ENCODE measurements around the gene TIMM8B.
A peak's percentile ranks its signal among the peaks of the same experiment; 100 is the strongest.
"Not testable (repeated sequence)": the region's sequence is repeated elsewhere in the genome, so short reads cannot be mapped to it uniquely, and the experiment has no call there.

The TIMM8B gene, protein sequence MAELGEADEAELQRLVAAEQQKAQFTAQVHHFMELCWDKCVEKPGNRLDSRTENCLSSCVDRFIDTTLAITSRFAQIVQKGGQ

DNA sequence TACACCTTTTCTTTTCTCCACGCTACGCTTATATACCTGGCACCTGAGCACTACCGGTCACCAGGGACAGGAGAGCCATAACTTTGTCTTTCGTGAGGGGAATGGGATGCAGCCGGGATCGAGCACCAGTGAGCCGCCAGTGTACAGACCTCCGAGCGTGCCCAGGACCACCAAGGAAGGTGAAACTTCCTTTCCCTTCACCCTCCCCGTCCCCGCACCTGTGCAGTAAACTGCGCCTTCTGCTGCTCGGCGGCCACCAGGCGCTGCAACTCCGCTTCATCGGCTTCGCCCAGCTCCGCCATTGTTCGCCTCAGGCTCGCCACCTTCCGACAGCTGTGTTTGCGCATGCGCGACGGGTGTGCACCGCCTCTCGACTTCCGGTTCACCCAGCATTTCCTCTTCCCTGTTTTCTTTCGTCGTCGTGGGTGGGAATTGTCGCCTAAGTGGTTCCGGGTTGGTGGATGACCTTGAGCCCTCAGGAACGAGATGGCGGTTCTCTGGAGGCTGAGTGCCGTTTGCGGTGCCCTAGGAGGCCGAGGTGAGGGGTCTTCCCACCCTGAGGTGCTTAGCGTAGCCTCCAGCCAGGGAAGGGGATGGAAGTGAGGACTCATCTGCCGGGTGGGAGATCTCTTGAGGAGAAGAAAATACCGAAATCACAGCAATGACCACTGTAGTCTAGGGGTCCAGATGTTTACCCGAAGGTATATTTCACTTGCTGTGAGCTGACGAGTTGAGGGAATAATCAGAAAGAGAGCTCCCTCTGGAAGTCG lies at the start of gene TIMM8B, which contains the start of gene SDHD:
TSS of gene TIMM8B (minus strand) at position 335 of the 770 bp plus-strand sequence. CDS start at position 302, 33 bp downstream.
TSS of gene SDHD (plus strand) at position 452 of the 770 bp plus-strand sequence. CDS start at position 487, 35 bp downstream.
- peak; percentile 79 for DNase-seq

DNA sequence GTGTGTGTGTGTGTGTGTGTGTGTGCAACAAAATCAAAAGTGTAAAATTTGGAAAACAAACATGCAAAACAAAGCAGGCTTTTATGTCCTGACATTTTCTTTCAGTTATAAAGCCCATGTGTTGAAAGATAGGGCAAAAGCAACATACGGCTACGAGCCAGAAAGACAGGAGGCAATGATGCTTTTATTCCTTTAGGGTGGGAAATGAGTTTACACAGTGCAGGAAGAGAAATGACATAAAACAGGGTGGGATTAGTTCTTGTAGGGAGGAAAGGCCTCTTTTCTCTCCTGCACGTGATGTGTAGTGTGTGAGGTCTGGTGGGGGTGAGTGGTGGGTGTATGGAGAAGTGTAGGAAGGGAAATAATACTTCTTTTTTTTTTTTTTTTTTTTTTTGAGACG lies 47.9 kb upstream of the TIMM8B start:
- DNase-seq: no peak

DNA sequence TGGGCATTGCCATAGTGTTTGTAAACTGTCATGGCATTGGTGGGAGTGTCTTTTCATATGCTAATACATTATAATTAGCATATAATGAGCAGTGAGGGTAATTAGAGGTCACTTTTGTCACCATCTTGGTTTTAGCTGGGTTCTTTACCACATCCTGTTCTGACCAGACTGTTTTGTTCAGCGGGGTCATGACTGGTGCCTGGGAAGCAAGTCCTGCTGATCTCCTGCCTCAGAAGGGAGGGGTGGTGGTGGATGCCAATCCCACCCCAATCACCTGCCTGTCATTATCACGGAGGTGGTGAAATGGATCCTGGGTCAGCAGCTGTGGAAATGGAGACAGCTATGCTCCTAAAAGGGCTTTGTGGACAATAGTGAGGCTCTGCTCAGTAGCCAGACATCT lies 46.2 kb upstream of the TIMM8B start:
- no peak for DNase-seq

DNA sequence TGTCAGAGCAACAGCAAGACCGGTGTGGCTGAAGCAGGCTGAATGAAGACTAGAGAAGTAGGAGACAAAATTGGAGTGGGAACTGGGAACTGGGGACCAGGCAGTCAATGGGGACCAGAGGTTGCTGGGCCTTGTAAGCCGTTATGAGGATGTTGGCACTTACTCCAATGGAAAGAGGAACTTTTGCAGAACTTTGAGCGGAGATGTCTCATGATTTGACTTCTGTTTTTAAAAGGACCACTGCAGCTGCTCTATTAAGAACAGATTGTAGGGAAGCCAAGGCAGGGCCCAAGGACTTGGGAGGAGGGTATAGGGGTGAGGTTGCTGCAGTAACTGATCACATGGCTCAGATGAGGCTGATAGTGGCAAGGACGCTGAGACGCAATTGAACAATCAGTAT lies 43.1 kb upstream of the TIMM8B start:
- DNase-seq: no peak

DNA sequence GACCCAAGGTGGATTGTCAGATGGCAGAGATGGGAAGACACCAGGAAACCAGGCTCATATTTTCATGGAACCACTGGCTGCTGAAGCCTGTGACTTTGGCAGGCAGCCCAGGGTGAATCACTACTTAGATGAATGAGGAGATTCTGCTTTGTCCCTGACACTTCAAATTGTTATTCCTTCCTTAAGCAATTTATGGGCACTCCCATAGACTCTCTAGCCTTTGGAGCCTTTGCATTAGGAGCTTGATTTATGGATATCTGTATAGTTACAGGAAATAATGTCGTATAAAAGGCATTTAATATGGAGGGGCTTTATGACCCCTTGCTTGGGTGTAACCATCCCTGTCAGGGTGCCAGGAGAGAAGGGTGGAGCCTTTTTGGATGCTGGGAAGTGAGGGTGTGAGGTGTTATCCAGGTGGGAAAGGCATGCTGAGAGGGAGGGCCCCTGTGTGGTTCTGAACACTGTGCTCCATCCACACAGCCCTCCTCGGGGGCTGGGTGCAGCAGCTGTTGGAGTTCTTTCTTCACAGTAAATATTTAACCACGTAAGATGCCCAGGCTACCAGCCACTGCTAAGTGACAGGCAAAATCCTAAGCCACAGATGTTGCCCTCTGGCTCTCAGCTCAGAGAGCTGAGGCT lies 42.0 kb upstream of the TIMM8B start:
- no peak for DNase-seq

DNA sequence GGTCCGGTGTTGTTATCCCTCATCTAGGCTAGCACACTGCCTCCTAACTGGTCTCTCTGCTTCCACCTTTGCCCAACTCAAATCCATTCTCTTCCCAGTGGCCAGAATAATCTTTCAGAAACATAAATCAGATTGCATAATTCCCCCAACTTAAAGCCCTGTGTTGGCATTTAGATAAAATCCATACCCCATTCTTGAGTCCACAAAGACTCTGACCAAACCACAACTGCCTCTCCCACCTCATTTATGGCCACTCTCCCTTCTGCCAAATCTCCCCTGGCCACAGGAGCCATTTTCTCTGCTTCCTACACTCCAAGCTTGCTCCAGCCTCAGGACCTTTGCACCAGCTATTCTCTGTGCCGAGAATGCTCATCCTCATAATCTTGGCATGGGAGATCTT lies 40.5 kb upstream of the TIMM8B start:
- no peak for DNase-seq

DNA sequence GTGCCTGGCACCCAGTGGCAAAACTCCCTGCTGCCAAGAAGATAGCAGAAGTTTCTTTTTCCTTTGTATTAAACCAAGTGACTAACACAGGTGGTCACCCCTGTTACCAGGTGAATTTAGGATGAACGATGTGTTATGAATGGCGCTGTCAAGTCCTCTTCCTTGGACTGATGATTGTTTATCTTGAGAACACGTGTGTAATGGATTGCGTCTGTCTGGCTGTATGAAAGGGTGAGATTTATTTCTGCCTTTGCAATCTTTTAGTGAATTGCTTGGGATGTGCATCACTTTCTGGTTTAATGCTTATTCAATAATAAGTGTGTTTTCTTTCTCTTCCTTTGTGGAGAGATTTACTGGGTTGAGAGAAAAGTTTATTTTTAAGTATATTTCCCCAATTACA lies 36.6 kb upstream of the TIMM8B start:
- no peak for DNase-seq

DNA sequence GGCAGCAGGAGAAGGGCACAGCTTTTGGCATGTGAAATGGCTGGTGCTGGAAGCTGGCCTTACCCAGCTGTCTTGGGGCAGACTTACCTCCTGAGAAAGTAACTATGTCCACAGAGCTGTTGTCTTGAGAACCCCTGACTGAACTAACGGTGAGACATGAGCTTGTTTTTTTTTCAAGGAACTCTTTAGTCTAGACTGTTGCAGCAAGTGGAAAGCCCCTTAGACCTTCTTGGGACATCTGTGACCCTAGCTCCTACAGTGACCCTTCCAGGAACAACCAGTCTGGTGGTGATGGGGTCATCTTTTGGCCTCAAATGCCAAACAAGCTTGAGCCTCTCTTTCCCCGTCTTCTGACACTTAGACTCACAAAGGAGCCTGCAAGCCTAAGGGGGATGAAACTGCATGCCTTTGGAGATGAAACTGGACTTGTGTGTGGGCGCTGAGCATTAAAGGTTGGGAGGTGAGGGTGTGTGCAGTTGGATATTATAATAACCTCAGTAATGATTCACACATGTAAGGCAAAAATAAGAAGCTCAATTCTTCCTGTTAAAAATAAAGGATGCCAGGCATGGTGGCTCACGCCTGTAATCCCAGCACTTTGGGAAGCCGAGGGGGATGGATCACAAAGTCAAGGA lies 35.5 kb upstream of the TIMM8B start:
- DNase-seq: no peak

DNA sequence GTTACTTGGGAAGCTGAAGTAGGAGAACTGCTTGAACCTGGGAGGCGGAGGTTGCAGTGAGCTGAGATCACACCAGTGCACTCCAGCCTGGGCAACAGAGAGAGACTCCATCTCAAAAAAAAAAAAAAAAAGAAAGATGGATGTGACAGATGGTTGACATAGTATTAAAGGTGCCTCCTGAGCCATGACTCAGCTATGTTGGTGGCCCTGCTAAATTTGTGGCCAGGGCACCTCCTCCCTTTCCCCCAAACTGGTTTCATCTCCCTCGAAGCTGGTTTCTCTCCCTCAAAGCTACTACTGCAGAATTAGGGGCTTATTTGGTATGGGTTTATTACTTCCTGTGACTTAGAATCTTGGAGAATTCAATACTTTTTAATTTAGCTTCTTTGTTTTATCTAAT lies 31.6 kb upstream of the TIMM8B start:
- DNase-seq: no peak

DNA sequence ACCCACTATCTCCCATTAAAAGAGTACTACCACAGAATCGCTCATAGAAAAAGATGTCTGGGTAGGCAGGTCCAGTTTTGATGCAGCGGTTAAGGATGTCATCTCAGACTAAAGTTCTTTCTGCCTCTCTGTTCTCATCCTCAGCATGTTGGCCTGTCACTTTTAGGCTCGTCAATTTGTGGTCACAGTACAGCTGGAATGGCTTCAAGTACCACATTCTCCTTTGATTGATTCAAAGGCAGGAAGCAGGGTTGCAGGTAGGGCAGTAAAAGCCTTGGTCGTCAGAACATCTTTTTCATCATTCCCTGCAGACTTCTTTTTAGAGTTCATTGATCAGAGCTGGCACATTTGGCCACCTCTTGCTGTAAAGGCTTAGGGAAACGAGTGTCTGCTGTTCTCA lies 28.8 kb upstream of the TIMM8B start:
- DNase-seq: no peak

DNA sequence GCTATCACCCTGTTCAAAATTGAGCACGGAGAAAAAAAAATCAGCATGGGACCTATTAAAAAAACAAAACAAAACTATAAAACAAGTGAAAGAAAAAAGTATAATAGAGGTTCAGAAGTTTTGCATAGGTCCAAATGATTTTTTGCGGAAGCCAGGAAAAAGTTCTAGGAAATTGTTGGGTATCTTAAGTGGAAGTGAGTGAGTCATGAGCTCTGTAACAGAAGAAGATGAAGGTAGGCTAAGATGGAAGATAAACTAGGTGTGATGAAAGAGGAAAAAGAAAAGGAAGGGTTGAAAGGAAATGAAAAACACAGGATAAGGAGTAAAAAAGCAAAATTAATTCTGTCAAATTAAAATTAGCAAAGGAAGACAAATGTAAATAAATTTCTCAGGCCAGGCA lies 27.9 kb upstream of the TIMM8B start:
- no peak for DNase-seq

DNA sequence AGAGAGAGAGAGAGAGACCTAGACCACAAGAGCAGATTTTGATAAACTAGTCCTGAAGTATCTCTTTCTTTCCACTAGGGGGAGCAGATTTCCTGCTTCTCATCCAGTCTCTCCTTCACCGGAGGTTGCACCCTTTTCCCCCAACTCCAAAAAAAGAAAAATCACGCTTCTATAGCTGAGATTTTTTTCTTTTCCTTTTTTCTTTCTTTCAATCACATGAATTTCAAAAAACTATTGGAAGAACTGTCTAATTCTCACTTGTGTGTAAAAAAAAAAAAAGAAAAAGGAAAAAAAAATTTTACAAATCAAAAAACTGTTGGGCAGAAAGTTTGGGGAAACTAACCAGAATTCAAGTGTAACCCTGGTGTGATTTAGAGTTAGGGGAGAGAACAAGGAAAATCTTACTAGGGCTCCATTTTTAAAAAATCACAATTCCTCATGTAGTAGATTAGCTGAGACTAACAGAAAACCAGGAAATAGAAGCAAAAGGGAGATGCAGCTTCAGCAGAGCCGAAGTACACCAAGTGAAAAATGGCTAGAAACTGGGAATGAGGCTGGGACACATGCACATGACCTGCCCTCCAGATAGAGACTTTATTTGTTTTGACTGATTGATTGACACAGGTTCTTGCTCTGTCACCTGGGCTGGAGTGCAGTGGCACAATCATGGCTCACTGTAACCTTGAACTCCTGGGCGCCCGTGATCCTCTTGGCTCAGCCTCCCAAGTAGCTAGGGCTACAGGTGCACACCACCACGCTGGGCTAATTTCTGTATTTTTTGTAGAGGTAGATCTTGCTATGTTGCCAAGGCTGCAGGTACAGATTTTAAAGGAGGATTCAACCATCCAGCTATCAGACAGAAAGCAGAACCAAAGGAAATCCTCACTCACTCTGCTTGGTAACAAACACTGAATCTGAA lies 27.2 kb upstream of the TIMM8B start:
- DNase-seq: no peak

DNA sequence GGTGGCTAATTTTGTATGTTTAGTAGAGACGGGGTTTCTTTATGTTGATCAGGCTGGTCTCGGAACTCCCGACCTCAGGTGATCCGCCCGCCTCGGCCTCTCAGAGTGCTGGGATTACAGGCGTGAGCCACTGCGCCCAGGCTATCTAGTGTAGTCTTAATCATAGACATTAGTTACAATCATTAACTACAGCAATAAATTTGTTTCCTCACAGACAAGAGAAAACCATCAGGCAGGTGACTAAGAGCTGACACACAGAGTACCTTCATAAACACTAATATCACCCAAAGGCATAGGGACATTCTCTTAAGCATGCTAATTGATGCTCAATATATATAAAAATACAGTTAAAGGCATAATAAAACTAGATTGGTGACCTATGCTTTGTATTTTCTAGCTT lies 19.5 kb upstream of the TIMM8B start:
- no peak for DNase-seq

DNA sequence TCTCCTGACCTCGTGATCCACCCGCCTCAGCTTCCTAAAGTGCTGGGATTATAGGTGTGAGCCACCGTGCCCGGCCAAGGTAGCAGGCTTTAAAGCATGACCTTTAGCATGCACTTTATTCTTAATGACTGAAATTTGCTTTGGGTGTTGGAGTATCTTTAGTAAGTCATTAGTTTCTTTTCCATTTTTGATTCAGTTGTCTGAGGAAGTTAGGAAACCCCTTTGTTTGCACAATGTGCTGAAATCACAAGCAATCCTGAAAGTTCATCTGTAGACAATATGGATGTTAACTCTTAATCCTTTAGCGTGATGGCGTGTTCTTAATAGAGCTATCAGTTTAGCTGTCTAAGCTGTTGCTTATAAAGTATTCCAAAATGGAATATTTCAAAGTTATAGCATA lies 16.9 kb upstream of the TIMM8B start:
- no peak for DNase-seq

DNA sequence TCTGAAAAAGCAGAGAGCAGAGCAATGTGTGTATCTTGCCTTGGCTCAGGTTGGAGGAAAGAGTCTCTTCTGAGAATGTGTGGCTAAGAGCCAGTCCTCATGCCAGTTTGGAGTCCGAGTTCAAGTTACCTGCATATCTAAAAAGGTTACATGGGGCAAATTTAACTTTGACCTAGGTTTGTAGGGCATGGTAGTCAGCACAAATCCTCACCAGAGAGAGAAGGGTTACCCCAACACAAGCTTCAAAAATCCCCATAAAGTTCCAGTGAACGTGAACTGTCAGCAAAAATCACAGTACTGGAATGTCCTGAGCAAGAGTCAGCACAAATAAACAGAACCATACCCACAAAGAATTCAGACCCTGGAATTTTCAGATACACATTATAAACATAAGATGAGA lies 13.9 kb upstream of the TIMM8B start:
- DNase-seq: no peak

DNA sequence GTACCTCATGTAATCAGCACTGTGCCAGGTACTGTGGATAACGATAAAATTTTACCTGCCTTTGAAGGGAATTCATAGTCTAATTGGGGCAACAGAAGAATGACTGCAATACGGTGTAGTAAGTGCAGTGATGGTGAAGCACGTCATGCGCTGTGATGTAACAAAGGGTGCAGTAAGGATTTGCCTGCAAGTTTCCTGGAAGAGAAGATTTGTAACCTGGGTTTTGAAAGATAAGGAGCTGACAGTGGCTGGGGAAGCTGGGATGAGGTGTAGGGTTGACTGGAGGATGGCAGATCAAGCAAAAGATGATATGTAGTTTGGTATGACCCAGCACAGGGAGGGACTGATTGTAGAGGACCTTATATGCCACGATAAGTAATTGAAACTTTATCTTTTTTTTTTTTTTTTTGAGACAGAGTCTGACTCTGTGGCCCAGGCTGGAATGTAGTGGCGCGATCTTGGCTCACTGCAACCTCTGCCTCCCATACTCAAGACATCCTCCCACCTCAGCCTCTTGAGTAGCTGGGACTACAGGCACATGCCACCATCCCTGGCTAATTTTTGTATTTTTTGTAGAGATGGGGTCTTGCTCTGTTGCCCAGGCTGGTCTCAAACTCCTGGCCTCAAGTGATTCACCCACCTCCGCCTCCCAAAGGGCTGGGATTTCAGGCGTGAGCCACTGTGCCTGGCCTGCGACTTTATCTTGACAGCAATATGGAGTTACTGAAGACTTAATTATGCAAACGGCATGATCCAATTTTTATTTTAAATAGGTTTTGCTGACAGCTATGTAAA lies 11.4 kb upstream of the TIMM8B start:
- DNase-seq: no peak

DNA sequence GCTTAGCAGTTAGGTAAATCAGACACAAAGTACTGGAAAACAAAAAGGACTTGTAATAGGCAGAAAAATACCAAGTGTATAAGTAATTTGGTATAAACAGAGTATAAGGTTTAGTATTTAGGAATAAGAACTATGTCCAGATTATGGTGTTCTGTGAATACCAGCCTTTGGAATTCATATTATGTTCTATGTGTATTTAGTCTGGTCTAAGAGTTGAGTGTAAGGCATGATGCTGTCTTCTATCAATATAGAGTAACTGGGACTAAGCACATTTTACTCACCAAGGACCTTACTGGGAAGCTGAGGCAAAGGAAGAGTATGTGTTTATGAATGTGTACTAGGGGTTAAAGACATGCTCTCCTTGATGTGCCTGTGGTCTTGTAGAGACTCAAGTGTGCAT lies 9.6 kb upstream of the TIMM8B start:
- DNase-seq: no peak

DNA sequence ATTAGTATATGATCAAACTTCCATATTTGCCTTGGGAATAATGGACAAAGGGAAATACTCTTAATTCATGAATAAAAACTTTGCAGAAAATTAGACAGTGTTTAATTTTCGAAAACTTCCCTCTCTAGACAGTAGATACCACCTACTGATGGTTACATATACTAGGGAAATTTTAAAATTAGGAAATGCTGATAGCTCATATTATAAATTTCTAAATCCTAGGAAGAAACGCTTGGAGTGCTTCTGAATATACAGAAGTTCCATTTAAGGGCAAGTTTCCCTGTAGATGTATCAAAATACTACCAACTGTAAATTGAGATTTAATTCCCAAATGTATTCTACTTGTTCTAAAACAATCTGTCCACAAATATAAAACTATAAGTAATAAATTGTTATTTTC lies 8.7 kb upstream of the TIMM8B start:
- not testable (repeated sequence) for DNase-seq

DNA sequence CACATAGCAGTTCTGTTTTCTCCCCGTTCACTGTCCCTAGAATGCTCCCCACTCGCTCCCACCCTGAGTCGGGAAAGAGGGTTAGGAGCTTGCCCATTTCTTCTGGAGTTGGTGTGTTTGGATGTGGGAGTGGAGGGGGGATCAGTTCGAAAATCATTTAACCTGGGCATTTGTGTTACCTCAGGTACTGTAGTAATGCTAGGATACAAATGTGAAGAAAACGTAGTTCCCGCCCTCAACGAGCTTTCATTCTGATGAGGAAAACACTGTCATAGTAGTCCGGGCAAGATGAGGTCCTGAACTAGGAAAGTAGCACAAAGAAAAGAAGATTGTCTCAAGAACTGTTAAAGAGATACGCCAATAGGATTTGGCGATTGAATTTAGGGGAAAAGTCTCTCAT lies 656 bp upstream of the TIMM8B start:
- DNase-seq: no peak

DNA sequence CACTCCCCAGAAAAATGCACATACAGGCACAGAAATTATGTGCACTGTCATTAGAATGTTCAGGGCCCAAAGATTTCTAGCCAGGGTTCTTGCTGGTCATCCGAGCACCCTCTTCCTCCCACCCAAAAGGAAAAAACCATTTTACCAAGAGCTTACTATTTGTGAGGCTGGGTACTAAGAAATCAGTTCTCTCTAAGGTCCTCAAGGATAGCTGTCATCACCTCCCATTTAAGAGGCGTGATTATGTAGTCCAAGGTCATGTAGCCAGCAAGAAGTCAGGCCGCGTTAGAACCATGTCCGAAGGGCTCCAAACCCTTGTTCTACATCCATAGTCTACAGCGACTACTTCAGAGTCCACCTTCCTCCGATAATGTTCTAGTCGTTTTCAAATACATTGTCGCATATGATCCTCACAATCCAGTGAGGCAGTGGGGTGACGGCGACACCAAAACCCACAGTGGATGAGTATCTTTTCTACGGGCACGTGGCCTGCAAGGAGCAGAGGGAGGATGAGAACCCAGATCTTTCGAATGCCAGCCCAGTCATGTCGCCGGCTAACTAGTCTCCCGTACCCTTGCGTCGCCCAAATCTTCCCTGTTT lies 634 bp downstream of the TIMM8B start:
- DNase-seq: no peak

DNA sequence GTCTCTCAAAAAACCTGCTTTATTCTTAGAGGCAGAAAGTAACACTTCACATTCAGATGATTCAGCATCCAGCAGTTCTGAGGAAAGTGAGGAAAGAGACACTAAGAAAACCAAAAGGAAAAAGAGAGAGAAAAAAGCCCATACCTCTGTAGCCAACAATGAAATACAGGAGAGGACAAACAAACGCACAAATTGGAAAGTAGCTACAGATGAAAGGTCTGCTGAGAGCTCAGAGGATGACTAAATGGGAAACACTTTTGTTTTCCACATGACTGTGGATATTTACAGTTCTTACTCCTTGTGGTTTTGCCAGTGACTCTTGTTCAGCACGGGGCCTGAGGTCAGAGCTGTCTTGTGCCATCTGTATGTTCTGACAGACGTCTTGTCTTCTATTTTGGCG lies 3.8 kb downstream of the TIMM8B start:
- DNase-seq: no peak
